HL-60 (cell line): ENCODE data around the gene SCARB2.

Source experiments
- DNase-seq, 2 experiments: peaks; one replicate each; pipeline ENCODE4 v3.0.0-alpha.2; 2010 to 2020; ENCODE audit warnings: low read depth in 1 of 2, low spot score in 1 of 2
- H3K27ac ChIP-seq: fragments of 250-450 bp; sonication (Bioruptor Pico); replicated peaks from 2 replicates; pipeline ENCODE4 v1.5.1; 2020; ENCODE audit warnings: mild to moderate bottlenecking, moderate library complexity
- H3K27me3 ChIP-seq: fragments of 250-450 bp; sonication (Bioruptor Pico); 2 replicates; pipeline ENCODE4 v1.5.1; 2021; ENCODE audit warnings: mild to moderate bottlenecking, moderate library complexity; ENCODE audit not compliant: insufficient read depth, poor library complexity, severe bottlenecking
- H3K4me3 ChIP-seq: replicated peaks from 2 replicates; pipeline ENCODE4 v1.5.1; 2011; ENCODE audit warnings: mild to moderate bottlenecking, control low read depth, low read length; ENCODE audit not compliant: insufficient read depth
- CTCF ChIP-seq: IDR thresholded peaks from one replicate; pipeline ENCODE4 v1.5.1; 2011; ENCODE audit warnings: low read length, control low read depth, inconsistent platforms; ENCODE audit not compliant: insufficient read depth
- GABPA ChIP-seq: IDR thresholded peaks from 2 replicates; pipeline ENCODE4 v1.6.1; 2012; ENCODE audit warnings: low read depth
- POLR2AphosphoS5 ChIP-seq: IDR thresholded peaks from 2 replicates; pipeline ENCODE4 v1.6.1; 2012; ENCODE audit warnings: low read depth
- REST ChIP-seq: IDR thresholded peaks from 2 replicates; pipeline ENCODE4 v1.6.1; 2012; ENCODE audit warnings: low read depth; ENCODE audit not compliant: insufficient replicate concordance
- SPI1 ChIP-seq: IDR thresholded peaks from 2 replicates; pipeline ENCODE4 v1.6.1; 2012; ENCODE audit warnings: low read depth, mild to moderate bottlenecking, borderline replicate concordance

SCARB2 gene

DNA sequence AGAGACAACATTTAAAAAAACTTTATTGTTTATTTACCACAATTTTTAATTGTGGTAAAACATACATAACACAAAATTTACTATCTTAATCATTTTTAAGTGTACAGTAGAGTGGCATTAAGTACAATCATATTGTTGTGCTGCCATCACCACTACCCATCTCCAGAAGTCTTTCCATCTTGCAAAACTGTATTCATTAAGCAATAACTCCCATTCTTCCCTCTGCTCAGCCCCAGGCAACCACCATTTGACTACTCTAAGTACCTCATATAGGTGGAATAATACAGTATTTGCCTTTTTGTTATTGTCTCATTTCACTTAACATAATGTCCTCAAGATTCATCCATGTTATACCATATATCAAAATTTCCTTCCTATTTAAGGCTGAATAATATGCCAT is 25.1 kb upstream of the SCARB2 start:
- TF ChIP-seq GABPA (no peak), POLR2AphosphoS5 (no peak), CTCF (no peak), SPI1 (no peak), REST (no peak)
- H3K27me3 ChIP-seq: no peaks in the 10 kb centered on the region
- DNase-seq: no peak
- H3K4me3 ChIP-seq: no peak overlapping the region
- no peak overlapping the region for H3K27ac ChIP-seq

GRCh38 chr4:76238236-76238635 is 24.6 kb upstream of the SCARB2 start:
- Histone ChIP-seq H3K27me3 (no peaks in the 10 kb centered on the region), H3K4me3 (no peak overlapping the region), H3K27ac (no peak overlapping the region)
- no peak for DNase-seq
- TF ChIP-seq REST (no peak), GABPA (no peak), CTCF (no peak), SPI1 (no peak), POLR2AphosphoS5 (no peak)

DNA sequence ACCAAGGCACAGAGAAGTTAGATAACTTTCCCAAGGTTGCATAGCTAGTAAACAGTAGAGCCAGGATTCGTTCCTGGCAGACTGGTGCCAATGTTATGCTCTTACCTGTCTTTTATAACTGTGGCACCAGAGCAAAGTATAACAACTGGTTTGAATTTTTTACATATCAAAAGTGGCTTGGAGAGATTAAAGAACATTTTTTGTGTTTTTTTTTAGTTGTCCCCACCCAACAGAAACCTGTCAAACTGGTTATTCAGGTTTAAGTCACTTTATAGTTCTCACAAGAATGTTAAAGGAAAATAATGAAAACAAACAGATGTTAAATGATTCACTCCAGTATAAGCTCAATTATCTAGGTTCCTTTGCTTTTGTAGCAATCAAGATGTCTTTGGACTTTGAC is 22.3 kb upstream of the SCARB2 start:
- no peak overlapping the region for H3K27ac ChIP-seq
- no peaks in the 10 kb centered on the region for H3K27me3 ChIP-seq
- no peak for DNase-seq
- TF ChIP-seq SPI1 (no peak), GABPA (no peak), REST (no peak), POLR2AphosphoS5 (no peak), CTCF (no peak)
- no peak overlapping the region for H3K4me3 ChIP-seq
